HepG2 (cell line): ENCODE measurements around the gene TOR1A. TPM values are rescaled to one million over a fixed set of nuclear protein-coding genes. Genes with fewer than 3 reads are reported as not detected.

Experiments used
- ETV5 ChIP-seq: IDR thresholded peaks from 2 replicates; pipeline ENCODE4 v1.6.1; 2018; ENCODE audit warnings: missing biosample characterization, missing genetic modification reagents, inconsistent platforms, borderline replicate concordance
- HMG20B ChIP-seq: conservative IDR thresholded peaks from 2 replicates; pipeline ENCODE4 v1.6.1; 2016; ENCODE audit warnings: missing genetic modification reagents, missing compliant biosample characterization
- KDM1A ChIP-seq: IDR thresholded peaks from 2 replicates; pipeline ENCODE4 v1.6.1; 2016; ENCODE audit warnings: missing compliant biosample characterization
- KLF16 ChIP-seq, 2 experiments: sonication (generic) in 1 of 2; formaldehyde crosslinking in 1 of 2; IDR thresholded peaks; 2 replicates each; pipeline versions ENCODE4 v1.6.1 to v1.8.0; 2016 to 2023; ENCODE audit warnings: missing genetic modification reagents in 2 of 2, missing compliant biosample characterization in 1 of 2
- MBNL3 ChIP-seq: fragments of 250-450 bp; sonication (Bioruptor Pico); conservative IDR thresholded peaks from 2 replicates; pipeline ENCODE4 v1.8.0; 2022; ENCODE audit warnings: mild to moderate bottlenecking, inconsistent platforms
- MIER2 ChIP-seq: IDR thresholded peaks from 2 replicates; pipeline ENCODE4 v1.6.1; 2016; ENCODE audit warnings: missing biosample characterization, missing genetic modification reagents
- NONO ChIP-seq, 2 experiments: fragments of 450-650 bp in 1 of 2; sonication (generic) in 1 of 2; formaldehyde crosslinking in 1 of 2; IDR thresholded peaks in 1 of 2; conservative IDR thresholded peaks in 1 of 2; 2 replicates each; pipeline versions ENCODE4 v1.6.1 to v1.8.0; 2017 to 2022; ENCODE audit warnings: mild to moderate bottlenecking in 1 of 2, missing genetic modification reagents in 1 of 2, moderate library complexity in 1 of 2
- PPARG ChIP-seq: conservative IDR thresholded peaks from 2 replicates; pipeline ENCODE4 v1.6.1; 2016; ENCODE audit warnings: missing biosample characterization, missing genetic modification reagents
- SNAI1 ChIP-seq: sonication (generic); formaldehyde crosslinking; IDR thresholded peaks from 2 replicates; pipeline ENCODE4 v1.5.0; 2020; ENCODE audit warnings: mild to moderate bottlenecking, missing genetic modification reagents, borderline replicate concordance
- SNAPC5 ChIP-seq: sonication (generic); formaldehyde crosslinking; IDR thresholded peaks from 2 replicates; pipeline ENCODE4 v1.8.1; 2023; ENCODE audit warnings: mild to moderate bottlenecking, missing genetic modification reagents, borderline replicate concordance
- SRY ChIP-seq: sonication (generic); formaldehyde crosslinking; IDR thresholded peaks from 2 replicates; pipeline ENCODE4 v1.8.0; 2022; ENCODE audit warnings: mild to moderate bottlenecking, missing genetic modification reagents
- TBL1XR1 ChIP-seq: fragments of 150-350 bp; IDR thresholded peaks from 2 replicates; pipeline ENCODE4 v1.6.1; 2014; ENCODE audit warnings: borderline replicate concordance, low read length; ENCODE audit not compliant: partially characterized antibody
- ZNF180 ChIP-seq: sonication (generic); formaldehyde crosslinking; IDR thresholded peaks from 2 replicates; pipeline ENCODE4 v1.4.0; 2020; ENCODE audit warnings: low read depth, missing genetic modification reagents, borderline replicate concordance
- ZNF354B ChIP-seq: sonication (generic); formaldehyde crosslinking; IDR thresholded peaks from 2 replicates; pipeline ENCODE4 v1.8.0; 2022; ENCODE audit warnings: mild to moderate bottlenecking, missing genetic modification reagents
- ZNF747 ChIP-seq: sonication (generic); formaldehyde crosslinking; IDR thresholded peaks from 2 replicates; pipeline ENCODE4 v1.8.1; 2023; ENCODE audit warnings: missing genetic modification reagents, mild to moderate bottlenecking, borderline replicate concordance
- polyA plus RNA-seq, 8 experiments: library from polyadenylated mRNA; depleted of rRNA in 3 of 8; stranded (reverse) in 7 of 8; unstranded in 1 of 8; fragments of >200 nt; fragmentation: Illumina TruSeq in 4 of 8; extraction: Trizol in 4 of 8; gene quantifications; 2 replicates each; pipeline versions ENCODE4 v1.2.1 to v1.2.3, GENCODE V29; 2011 to 2016; ENCODE audit warnings: low read depth in 4 of 8, missing spikeins in 1 of 8, mixed read lengths in 1 of 8; ENCODE audit not compliant: insufficient read depth in 1 of 8
- total RNA-seq, 5 experiments: library from RNA; depleted of rRNA; stranded (reverse); fragments of >200 nt; fragmentation: Illumina TruSeq; extraction: Trizol; gene quantifications; 2 replicates each; pipeline ENCODE4 v1.2.3, GENCODE V29; 2016; ENCODE audit warnings: low read depth in 1 of 5
- TF ChIP-seq, protein P1 (sequence below): sonication (generic); formaldehyde crosslinking; IDR thresholded peaks from 2 replicates; pipeline ENCODE4 v1.4.0; 2020; ENCODE audit warnings: mild to moderate bottlenecking, low read depth, missing genetic modification reagents
- TF ChIP-seq, protein P2 (sequence below): sonication (generic); formaldehyde crosslinking; IDR thresholded peaks from 2 replicates; pipeline ENCODE4 v1.4.0; 2020; ENCODE audit warnings: missing genetic modification reagents
- TF ChIP-seq, protein P3 (sequence below): sonication (generic); formaldehyde crosslinking; IDR thresholded peaks from 2 replicates; pipeline ENCODE4 v1.4.0; 2020; ENCODE audit warnings: missing genetic modification reagents
- TF ChIP-seq, protein P4 (sequence below): IDR thresholded peaks from 2 replicates; pipeline ENCODE4 v1.6.1; 2016; ENCODE audit warnings: control low read depth

TOR1A gene
- total and polyA plus RNA-seq, 2 of the 13 experiments (the other 11 are each of a cell fraction or from before 2014, with no cell fraction given), result 31.6 to 41.4 TPM

DNA sequence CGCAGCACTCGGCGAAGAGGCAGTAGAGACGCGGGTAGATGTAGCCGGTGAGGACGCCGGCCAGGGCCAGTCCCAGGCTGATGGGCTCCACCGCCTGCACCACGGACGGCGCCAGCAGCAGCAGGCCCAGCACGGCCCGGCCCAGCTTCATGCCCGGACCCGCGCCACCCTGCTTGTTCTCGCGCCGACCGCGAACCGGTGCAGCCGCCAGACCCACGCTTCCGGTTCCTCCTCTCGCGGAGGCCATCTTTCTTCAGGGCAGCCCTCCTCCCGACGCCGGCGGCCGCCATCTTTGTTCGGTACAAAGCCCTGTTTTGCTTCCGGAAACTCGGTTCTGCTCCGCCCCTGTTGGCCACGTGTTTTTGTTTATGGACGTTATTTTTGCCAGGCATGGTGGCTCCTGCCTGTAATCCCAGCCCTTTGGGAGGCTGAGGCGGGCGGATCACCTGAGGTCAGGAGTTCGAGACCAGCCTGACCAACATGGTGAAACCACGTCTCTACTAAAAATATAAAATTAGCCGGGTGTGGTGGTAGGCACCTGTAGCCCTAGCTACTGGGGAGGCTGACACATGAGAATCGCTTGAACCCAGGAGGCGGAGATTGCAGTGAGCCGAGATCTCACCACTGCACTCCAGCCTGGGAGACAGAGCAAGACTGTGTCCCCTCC lies at the start of gene TOR1A (continued):
- TF ChIP-seq MBNL3 (CRISPR knock-in tag) (no peak), TBL1XR1 (no peak), PPARG (peak; percentile 76), NONO (IDR thresholded peaks at IDR 0.05) (no peak), NONO (CRISPR knock-in tag; conservative IDR thresholded peaks at IDR 0.05) (peak; percentile 91), SNAI1 (CRISPR knock-in tag) (no peak), KDM1A (CRISPR knock-in tag) (peak; percentile 93), ZNF747 (CRISPR knock-in tag) (peak; percentile 90; the same call in 1 of the 2 replicates), SNAPC5 (CRISPR knock-in tag) (no peak), MIER2 (CRISPR knock-in tag) (peak; percentile 77), KLF16 (CRISPR knock-in tag; IDR thresholded peaks at IDR 0.05) (peak in 1 of 2 experiments; percentile 98; a peak in 2 of 4 replicates), ZNF354B (CRISPR knock-in tag) (0 out of 2 replicates have a peak, but pooled peaks have one; percentile 58), HMG20B (CRISPR knock-in tag) (0 out of 2 replicates have a peak, but pooled peaks have one; percentile 34), SRY (CRISPR knock-in tag) (peak; percentile 82; the same call in 1 of the 2 replicates), ETV5 (CRISPR knock-in tag) (peak; percentile 97), ZNF180 (CRISPR knock-in tag) (no peak)
- TF ChIP-seq, protein P1, sequence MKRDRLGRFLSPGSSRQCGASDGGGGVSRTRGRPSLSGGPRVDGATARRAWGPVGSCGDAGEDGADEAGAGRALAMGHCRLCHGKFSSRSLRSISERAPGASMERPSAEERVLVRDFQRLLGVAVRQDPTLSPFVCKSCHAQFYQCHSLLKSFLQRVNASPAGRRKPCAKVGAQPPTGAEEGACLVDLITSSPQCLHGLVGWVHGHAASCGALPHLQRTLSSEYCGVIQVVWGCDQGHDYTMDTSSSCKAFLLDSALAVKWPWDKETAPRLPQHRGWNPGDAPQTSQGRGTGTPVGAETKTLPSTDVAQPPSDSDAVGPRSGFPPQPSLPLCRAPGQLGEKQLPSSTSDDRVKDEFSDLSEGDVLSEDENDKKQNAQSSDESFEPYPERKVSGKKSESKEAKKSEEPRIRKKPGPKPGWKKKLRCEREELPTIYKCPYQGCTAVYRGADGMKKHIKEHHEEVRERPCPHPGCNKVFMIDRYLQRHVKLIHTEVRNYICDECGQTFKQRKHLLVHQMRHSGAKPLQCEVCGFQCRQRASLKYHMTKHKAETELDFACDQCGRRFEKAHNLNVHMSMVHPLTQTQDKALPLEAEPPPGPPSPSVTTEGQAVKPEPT (CRISPR knock-in tag), result 0 out of 2 replicates have a peak, but pooled peaks have one; percentile 30
- TF ChIP-seq, protein P2, sequence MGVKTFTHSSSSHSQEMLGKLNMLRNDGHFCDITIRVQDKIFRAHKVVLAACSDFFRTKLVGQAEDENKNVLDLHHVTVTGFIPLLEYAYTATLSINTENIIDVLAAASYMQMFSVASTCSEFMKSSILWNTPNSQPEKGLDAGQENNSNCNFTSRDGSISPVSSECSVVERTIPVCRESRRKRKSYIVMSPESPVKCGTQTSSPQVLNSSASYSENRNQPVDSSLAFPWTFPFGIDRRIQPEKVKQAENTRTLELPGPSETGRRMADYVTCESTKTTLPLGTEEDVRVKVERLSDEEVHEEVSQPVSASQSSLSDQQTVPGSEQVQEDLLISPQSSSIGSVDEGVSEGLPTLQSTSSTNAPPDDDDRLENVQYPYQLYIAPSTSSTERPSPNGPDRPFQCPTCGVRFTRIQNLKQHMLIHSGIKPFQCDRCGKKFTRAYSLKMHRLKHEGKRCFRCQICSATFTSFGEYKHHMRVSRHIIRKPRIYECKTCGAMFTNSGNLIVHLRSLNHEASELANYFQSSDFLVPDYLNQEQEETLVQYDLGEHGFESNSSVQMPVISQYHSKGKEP (CRISPR knock-in tag), result no peak
- TF ChIP-seq, protein P3, sequence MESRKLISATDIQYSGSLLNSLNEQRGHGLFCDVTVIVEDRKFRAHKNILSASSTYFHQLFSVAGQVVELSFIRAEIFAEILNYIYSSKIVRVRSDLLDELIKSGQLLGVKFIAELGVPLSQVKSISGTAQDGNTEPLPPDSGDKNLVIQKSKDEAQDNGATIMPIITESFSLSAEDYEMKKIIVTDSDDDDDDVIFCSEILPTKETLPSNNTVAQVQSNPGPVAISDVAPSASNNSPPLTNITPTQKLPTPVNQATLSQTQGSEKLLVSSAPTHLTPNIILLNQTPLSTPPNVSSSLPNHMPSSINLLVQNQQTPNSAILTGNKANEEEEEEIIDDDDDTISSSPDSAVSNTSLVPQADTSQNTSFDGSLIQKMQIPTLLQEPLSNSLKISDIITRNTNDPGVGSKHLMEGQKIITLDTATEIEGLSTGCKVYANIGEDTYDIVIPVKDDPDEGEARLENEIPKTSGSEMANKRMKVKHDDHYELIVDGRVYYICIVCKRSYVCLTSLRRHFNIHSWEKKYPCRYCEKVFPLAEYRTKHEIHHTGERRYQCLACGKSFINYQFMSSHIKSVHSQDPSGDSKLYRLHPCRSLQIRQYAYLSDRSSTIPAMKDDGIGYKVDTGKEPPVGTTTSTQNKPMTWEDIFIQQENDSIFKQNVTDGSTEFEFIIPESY (CRISPR knock-in tag), result peak; percentile 33
- TF ChIP-seq, protein P4, sequence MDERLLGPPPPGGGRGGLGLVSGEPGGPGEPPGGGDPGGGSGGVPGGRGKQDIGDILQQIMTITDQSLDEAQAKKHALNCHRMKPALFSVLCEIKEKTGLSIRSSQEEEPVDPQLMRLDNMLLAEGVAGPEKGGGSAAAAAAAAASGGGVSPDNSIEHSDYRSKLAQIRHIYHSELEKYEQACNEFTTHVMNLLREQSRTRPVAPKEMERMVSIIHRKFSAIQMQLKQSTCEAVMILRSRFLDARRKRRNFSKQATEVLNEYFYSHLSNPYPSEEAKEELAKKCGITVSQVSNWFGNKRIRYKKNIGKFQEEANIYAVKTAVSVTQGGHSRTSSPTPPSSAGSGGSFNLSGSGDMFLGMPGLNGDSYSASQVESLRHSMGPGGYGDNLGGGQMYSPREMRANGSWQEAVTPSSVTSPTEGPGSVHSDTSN (CRISPR knock-in tag), result no peak
